Keratinocyte (primary cell): Measurements from ENCODE around the gene ATP6V0A1. TPM values are rescaled to one million over a fixed set of nuclear protein-coding genes. Genes with fewer than 3 reads are reported as not detected.

Experiments used
- DNase-seq: peaks from one replicate; pipeline ENCODE4 v3.0.0-alpha.2; 2011; ENCODE audit warnings: low read depth, missing footprints, low spot score
- FAIRE-seq: peaks from 2 replicates; lab custom pipeline; 2011; peaks lifted over from hg19 to GRCh38; lab: Jason Lieb, UNC
- H2AFZ ChIP-seq: 2 replicates; pipeline ENCODE4 v1.6.0; 2012; ENCODE audit warnings: low read length, control low read depth, inconsistent platforms; ENCODE audit not compliant: control insufficient read depth
- H3K27ac ChIP-seq: 2 replicates; pipeline ENCODE4 v1.5.1; 2011; ENCODE audit warnings: low read length; ENCODE audit not compliant: control insufficient read depth, insufficient read depth
- H3K27me3 ChIP-seq: 3 replicates; pipeline ENCODE4 v1.6.0; 2011; ENCODE audit warnings: low read length; ENCODE audit not compliant: control insufficient read depth, insufficient read depth; ENCODE audit errors: extremely low read depth
- H3K36me3 ChIP-seq, 2 experiments: 2 replicates in 1 of 2; 3 replicates in 1 of 2; pipeline ENCODE4 v1.5.1; 2011; ENCODE audit warnings: low read length in 2 of 2, mild to moderate bottlenecking in 1 of 2; ENCODE audit not compliant: control insufficient read depth in 2 of 2, insufficient read depth in 2 of 2; ENCODE audit errors: extremely low read depth in 1 of 2
- H3K4me1 ChIP-seq: 3 replicates; pipeline ENCODE4 v1.5.1; 2011; ENCODE audit warnings: low read length; ENCODE audit not compliant: control insufficient read depth, insufficient read depth; ENCODE audit errors: extremely low read depth
- H3K4me2 ChIP-seq: 3 replicates; pipeline ENCODE4 v1.6.0; 2011; ENCODE audit warnings: low read depth, low read length; ENCODE audit not compliant: control insufficient read depth, insufficient read depth; ENCODE audit errors: extremely low read depth
- H3K4me3 ChIP-seq, 3 experiments: fragments of 200-600 bp in 1 of 3; sonication (generic) in 1 of 3; 2 replicates in 2 of 3; 3 replicates in 1 of 3; pipeline ENCODE4 v1.5.1; 2011 to 2016; ENCODE audit warnings: low read length in 3 of 3, mild to moderate bottlenecking in 3 of 3, control low read depth in 2 of 3, inconsistent platforms in 1 of 3, low read depth in 1 of 3, mixed read lengths in 1 of 3, mixed run types in 1 of 3, moderate library complexity in 1 of 3; ENCODE audit not compliant: control insufficient read depth in 2 of 3, insufficient read depth in 2 of 3; ENCODE audit errors: extremely low read depth in 1 of 3
- H3K79me2 ChIP-seq: 2 replicates; pipeline ENCODE4 v1.6.0; 2012; ENCODE audit warnings: low read length; ENCODE audit not compliant: control insufficient read depth, insufficient read depth
- H3K9ac ChIP-seq: 3 replicates; pipeline ENCODE4 v1.6.0; 2011; ENCODE audit warnings: low read length; ENCODE audit not compliant: control insufficient read depth, insufficient read depth; ENCODE audit errors: extremely low read depth
- H3K9me1 ChIP-seq: 3 replicates; pipeline ENCODE4 v1.6.0; 2011; ENCODE audit warnings: low read length; ENCODE audit not compliant: control insufficient read depth, insufficient read depth; ENCODE audit errors: extremely low read depth
- H3K9me3 ChIP-seq: 2 replicates; pipeline ENCODE4 v1.5.1; 2012; ENCODE audit warnings: low read depth, low read length; ENCODE audit not compliant: control insufficient read depth
- H4K20me1 ChIP-seq: 3 replicates; pipeline ENCODE4 v1.6.0; 2011; ENCODE audit warnings: low read length; ENCODE audit not compliant: control insufficient read depth, insufficient read depth; ENCODE audit errors: extremely low read depth
- EZH2 ChIP-seq: IDR thresholded peaks from one replicate; pipeline ENCODE4 v1.6.1; 2012; ENCODE audit warnings: inconsistent platforms, mild to moderate bottlenecking, low read length, moderate library complexity
- dilution Hi-C: fragments of 300-500 bp; cut with MboI; formaldehyde crosslinking; loops from one replicate; pipeline ENCODE4 v1.7.0; 2020; ENCODE audit warnings: low sequenced_read_pairs; ENCODE audit not compliant: extremely low pct_ligation_motif_present
- polyA plus RNA-seq, 5 experiments: library from polyadenylated mRNA; depleted of rRNA in 3 of 5; stranded (reverse) in 3 of 5; stranded (forward) in 1 of 5; unstranded in 1 of 5; fragments of >200 nt; gene quantifications; 1 replicate in 1 of 5; 2 replicates in 3 of 5; 3 replicates in 1 of 5; pipeline versions ENCODE4 v1.2.1 to v1.2.3, GENCODE V29; 2011 to 2012; ENCODE audit warnings: missing spikeins in 2 of 5, low read depth in 1 of 5, low replicate concordance in 1 of 5
- TF ChIP-seq, protein P1 (sequence below), 3 experiments: IDR thresholded peaks in 1 of 3; conservative IDR thresholded peaks in 1 of 3; optimal IDR thresholded peaks in 1 of 3; 2 replicates in 2 of 3; 3 replicates in 1 of 3; pipeline versions ENCODE3 to v1.5.1; 2011; ENCODE audit warnings: low read length in 3 of 3, mild to moderate bottlenecking in 3 of 3, moderate library complexity in 2 of 3, control low read depth in 1 of 3, inconsistent platforms in 1 of 3; ENCODE audit not compliant: insufficient read depth in 2 of 3; ENCODE audit errors: extremely low read depth in 1 of 3

The ATP6V0A1 gene
- polyA plus RNA-seq, 1 donor (not counting 4 experiments of a cell fraction or from before 2014, with no cell fraction given): 24.0 TPM

DNA sequence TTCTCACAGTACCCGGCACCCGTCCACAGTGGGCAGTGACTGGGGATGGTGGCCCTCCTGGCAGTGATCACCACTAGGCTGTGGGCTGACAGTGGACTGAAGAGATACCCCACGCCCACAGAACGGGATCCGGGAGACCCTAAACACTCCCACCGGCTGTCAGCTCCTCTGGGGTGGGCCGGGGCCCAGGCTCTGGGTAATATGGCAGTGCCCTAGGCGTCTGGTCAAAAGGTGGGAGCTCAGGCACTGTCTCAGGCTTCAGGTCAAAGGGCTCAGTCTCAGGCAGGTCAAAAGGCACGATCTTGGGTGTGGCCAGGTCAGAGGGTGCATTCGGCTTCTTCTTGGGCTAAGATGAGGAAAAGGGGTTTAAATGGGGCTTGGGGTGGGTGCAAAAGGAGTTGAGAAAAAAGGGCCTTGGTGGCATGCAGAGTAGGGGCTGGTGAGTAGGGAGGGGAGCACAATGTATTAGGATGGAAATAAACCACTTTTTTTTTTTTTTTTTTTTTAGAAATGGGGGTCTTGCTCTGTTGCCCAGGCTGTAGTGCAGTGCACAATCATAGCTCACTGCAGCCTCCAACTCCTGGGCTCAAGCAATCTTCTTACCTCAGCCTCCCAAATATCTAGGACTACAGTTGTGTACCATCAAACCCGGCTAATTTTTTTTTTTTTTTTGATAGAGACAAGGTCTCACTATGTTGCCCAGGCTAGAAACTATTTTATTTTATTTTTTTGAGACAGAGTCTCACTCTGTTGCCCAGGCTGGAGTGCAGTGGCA, 46.6 kb upstream of the ATP6V0A1 start:
- dilution Hi-C loops: no loop called here

DNA sequence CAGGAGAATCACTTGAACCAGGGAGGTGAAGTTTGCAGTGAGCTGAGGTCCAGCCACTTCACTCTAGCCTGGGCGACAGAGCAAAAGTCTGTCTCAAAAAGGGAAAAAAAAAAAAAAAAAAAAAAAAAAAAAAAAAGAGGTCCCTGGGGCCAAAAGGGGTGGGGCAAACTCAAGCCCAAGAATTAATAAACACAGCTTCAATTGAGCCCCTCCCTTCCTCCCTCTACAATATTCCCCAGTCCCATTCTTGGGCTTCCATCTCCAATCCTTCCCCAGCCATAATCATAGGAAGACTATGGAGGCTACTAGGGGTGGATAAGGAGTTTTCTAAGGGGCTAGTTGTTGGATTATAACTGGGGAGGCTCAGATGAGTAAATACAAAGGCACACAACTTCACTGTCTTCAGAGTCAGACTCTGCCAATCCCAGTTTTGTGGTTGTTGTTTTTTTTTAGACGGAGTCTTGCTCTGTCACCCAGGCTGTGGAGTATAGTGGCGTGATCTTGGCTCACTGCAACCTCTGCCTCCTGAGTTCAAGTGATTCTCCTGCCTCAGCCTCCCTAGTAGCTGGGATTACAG, 45.1 kb upstream of the ATP6V0A1 start:
- Histone ChIP-seq H3K4me2 (peak overlapping the region; percentile 2), H3K27ac (no peak overlapping the region), H3K9me1 (peaks cover 8% of the 10 kb centered on the region), H3K4me1 (peaks cover 62% of the 10 kb centered on the region), H3K9ac (no peak overlapping the region), H3K36me3 (peaks cover 8 to 25% of the 10 kb centered on the region in 2 experiments), H4K20me1 (peaks cover 43% of the 10 kb centered on the region), H3K4me3 (no peak overlapping the region), H3K9me3 (no peaks in the 10 kb centered on the region), H3K79me2 (peaks cover 84% of the 10 kb centered on the region), H2AFZ (no peak overlapping the region), H3K27me3 (no peaks in the 10 kb centered on the region)
- no peak for TF ChIP-seq EZH2
- TF ChIP-seq, protein P1, sequence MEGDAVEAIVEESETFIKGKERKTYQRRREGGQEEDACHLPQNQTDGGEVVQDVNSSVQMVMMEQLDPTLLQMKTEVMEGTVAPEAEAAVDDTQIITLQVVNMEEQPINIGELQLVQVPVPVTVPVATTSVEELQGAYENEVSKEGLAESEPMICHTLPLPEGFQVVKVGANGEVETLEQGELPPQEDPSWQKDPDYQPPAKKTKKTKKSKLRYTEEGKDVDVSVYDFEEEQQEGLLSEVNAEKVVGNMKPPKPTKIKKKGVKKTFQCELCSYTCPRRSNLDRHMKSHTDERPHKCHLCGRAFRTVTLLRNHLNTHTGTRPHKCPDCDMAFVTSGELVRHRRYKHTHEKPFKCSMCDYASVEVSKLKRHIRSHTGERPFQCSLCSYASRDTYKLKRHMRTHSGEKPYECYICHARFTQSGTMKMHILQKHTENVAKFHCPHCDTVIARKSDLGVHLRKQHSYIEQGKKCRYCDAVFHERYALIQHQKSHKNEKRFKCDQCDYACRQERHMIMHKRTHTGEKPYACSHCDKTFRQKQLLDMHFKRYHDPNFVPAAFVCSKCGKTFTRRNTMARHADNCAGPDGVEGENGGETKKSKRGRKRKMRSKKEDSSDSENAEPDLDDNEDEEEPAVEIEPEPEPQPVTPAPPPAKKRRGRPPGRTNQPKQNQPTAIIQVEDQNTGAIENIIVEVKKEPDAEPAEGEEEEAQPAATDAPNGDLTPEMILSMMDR (optimal IDR thresholded peaks at IDR 0.05 in 1 of 3, IDR thresholded peaks at IDR 0.05 in 1 of 3, conservative IDR thresholded peaks at IDR 0.05 in 1 of 3; ENCODE audit: extremely low read depth in 1 of 3, insufficient read depth in 2 of 3, low read length in 3 of 3): no peak
- no peak for DNase-seq
- dilution Hi-C loops: no loop called here
- no peak for FAIRE-seq

More for the DNA sequence above, 46.6 kb upstream of the ATP6V0A1 start:
- Histone ChIP-seq H4K20me1 (peaks cover 41% of the 10 kb centered on the region), H3K36me3 (peaks cover 8 to 17% of the 10 kb centered on the region in 2 experiments), H3K79me2 (peaks cover 83% of the 10 kb centered on the region), H3K9me3 (no peaks in the 10 kb centered on the region), H2AFZ (no peak overlapping the region), H3K4me3 (no peak overlapping the region), H3K27ac (no peak overlapping the region), H3K4me2 (peak overlapping the region; percentile 49), H3K27me3 (no peaks in the 10 kb centered on the region), H3K9me1 (peaks cover 8% of the 10 kb centered on the region), H3K4me1 (peaks cover 77% of the 10 kb centered on the region), H3K9ac (no peak overlapping the region)
- DNase-seq (no peak), FAIRE-seq (no peak)
- TF ChIP-seq, protein P1 (optimal IDR thresholded peaks at IDR 0.05 in 1 of 3, IDR thresholded peaks at IDR 0.05 in 1 of 3, conservative IDR thresholded peaks at IDR 0.05 in 1 of 3; ENCODE audit: extremely low read depth in 1 of 3, insufficient read depth in 2 of 3, low read length in 3 of 3): no peak
- no peak for TF ChIP-seq EZH2
